GM12874 (cell line): ENCODE measurements around the gene FGF6.

Experiments used
- TF ChIP-seq, protein P1 (sequence below): IDR thresholded peaks from 2 replicates; pipeline ENCODE4 v1.5.1; 2011; ENCODE audit warnings: low read depth, mild to moderate bottlenecking, control low read depth, low read length, moderate library complexity; ENCODE audit not compliant: insufficient read depth

Gene FGF6

DNA sequence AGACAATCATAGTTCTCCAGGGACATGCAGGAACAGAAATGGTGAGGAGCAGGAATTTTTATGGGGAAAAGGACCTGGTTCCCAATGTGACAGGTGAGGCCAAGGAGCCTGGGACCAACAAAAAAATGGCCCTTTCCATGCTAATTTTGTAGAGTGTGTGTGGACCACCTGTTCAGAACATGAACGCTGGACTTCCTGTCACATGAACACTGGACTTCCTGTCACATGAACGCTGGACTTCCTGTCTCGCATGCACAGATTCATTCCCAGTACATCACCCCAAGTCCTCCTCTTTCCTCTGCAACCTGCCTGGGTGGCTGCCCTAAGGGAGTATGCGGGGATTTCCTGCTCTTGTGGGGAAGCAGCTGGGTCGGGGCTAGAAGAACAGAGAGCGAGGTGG, 10.1 kb downstream of the FGF6 start:
- TF ChIP-seq, protein P1, sequence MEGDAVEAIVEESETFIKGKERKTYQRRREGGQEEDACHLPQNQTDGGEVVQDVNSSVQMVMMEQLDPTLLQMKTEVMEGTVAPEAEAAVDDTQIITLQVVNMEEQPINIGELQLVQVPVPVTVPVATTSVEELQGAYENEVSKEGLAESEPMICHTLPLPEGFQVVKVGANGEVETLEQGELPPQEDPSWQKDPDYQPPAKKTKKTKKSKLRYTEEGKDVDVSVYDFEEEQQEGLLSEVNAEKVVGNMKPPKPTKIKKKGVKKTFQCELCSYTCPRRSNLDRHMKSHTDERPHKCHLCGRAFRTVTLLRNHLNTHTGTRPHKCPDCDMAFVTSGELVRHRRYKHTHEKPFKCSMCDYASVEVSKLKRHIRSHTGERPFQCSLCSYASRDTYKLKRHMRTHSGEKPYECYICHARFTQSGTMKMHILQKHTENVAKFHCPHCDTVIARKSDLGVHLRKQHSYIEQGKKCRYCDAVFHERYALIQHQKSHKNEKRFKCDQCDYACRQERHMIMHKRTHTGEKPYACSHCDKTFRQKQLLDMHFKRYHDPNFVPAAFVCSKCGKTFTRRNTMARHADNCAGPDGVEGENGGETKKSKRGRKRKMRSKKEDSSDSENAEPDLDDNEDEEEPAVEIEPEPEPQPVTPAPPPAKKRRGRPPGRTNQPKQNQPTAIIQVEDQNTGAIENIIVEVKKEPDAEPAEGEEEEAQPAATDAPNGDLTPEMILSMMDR: no peak

DNA sequence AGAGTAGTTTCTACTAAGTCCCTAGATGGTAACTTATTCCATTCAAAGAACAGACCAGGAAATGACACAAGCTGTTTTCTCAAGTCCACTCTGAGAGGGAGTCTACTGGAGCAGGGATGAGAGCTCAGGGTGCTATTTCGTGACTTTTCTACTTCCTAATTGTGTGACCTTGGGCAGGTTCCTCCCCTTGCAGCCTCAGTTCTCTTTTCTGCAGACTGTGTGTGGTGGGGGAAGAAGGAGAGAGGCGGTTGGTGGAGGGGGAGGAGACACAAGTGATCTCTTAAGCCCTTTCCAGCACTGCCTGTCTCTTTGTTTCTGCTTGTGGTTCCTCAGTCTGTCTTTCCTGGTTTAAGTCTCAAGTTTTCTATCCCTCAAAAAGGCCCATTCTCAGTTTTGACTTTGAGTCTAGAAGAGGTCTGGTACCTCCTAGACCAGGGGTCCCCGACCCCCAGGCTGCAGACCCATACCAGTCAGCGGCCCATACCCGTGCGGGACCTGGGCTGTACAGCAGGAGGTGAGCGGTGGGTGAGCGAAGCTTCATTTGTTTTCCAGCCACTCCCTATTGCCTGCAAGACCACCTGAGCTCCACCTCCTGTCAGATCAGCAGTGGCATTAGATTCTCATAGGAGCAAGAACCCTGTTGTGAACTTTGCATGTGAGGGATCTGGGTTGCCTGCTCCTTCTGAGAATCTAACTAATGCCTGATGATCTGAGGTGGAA, 10.7 kb downstream of the FGF6 start:
- TF ChIP-seq, protein P1: no peak

DNA sequence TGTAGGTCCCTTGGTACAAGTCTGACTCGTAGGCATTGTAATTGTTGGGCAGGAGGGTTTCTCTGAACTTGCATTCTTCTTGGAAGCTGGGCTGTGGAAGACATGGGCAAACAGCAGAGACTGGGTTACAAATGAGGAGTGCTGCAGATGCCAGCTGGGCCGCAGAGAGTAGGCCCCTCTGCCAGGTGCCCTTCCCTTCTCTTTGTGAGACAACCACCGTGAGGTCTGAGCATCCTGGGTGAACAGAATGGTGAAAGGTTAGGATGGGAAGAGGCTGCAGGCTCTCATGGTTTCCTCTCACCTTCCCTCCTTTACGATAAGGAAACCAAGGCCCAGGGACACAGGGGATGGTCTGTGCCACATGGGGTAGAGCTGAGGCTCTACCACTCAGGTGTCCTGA, 11.3 kb downstream of the FGF6 start:
- TF ChIP-seq, protein P1: no peak

DNA sequence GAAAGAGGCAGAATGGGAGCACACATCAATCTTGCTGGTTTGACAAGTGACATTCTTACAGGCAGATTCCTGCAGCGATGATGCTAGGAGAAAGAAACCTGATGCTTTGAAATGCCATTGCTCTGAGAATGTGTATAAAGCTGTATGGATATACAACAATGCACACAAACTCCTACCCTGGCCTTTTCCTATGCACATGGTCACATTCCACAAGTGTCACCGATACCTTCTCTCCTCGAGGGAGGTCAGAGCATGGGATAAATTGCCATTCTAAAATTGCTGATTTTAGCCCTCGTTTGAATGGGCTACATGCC, 11.9 kb downstream of the FGF6 start:
- TF ChIP-seq, protein P1: no peak

DNA sequence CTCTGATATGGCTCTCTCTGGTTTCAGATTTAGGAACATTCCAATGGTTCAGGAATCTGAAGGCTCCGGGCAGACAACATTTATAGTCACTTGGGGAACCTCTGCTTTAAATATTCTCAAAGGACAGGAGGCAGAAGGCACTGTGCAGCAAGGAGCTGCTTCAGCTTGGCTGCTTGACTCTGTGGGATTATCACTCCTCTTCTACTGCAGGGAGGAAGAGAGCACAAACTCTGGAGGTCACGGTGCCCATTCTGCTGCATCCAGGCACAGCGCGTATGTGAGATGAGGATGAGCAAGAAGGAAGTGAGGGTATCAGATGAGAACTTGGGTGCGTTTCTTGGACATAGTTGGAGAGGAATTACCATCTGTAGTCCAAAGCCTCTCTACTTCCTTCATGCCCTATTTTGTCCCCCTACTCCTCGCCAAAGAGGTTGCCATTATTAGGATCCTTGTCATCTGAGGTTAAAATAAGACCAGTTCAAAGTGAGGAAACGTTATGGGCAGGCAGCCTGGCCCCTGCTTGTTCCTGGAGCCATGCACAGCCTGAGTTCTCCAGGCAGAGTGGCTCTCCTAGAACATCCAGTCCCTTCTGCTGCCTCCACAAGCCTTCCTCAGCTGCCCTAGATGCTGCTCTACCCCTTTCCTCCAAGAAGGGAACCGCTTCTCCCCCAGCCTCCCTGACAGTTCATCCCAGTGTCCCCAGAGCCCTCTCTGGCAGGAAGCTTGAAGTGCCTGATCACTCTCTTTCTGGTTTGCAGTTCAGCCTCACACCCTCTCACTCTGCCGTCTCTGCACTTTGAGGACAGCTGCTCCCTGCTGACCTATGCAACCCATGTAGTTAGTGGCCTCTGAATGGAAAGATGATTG, 12.5 kb downstream of the FGF6 start:
- TF ChIP-seq, protein P1: no peak

DNA sequence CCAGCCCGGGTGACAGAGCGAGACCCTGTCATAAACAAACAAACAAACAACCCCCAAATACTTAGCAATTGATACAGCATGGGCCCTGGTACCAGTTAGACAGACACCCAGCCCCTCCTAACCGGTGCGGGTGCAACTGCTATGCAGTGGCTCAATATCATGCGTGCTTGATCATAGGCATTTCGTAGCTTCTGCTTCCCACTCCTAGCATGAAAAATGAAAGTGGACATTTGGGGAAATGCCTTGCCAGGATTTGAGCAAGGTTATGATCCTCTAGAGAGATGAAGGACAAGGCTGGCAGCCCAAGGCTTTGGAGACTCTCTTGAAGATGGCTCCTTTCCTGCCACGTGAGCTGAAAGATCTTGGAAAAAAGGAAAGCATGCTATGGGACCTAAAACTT, 13.7 kb downstream of the FGF6 start:
- TF ChIP-seq, protein P1: no peak

DNA sequence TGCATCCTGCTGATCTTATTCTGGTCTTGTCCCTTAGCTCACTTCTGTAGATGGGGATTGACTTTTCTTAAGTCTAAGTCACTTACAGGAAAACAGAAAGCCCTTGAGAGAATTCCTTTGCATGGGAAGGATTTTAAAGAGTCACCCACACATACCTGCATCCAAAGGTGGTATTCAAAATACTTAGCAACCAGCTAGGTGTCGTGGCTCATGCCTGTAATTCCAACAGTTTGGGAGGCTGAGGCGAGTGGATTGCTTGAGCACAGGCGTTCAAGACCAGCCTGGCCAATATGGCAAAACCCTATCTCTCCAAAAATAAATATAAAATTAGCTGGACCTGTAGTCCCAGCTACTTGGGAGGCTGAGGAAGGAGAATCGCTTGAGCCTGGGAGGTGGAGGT, 14.2 kb downstream of the FGF6 start:
- TF ChIP-seq, protein P1: no peak
